Keratinocyte (primary cell): ENCODE data around the gene STRA6. TPM values are rescaled to one million over a fixed set of nuclear protein-coding genes. Genes with fewer than 3 reads are reported as not detected.

Experiments used
- DNase-seq: peaks from one replicate; pipeline ENCODE4 v3.0.0-alpha.2; 2011; ENCODE audit warnings: low read depth, missing footprints, low spot score
- FAIRE-seq: peaks from 2 replicates; lab custom pipeline; 2011; peaks lifted over from hg19 to GRCh38; lab: Jason Lieb, UNC
- H2AFZ ChIP-seq: 2 replicates; pipeline ENCODE4 v1.6.0; 2012; ENCODE audit warnings: low read length, control low read depth, inconsistent platforms; ENCODE audit not compliant: control insufficient read depth
- H3K27ac ChIP-seq: 2 replicates; pipeline ENCODE4 v1.5.1; 2011; ENCODE audit warnings: low read length; ENCODE audit not compliant: control insufficient read depth, insufficient read depth
- H3K27me3 ChIP-seq: 3 replicates; pipeline ENCODE4 v1.6.0; 2011; ENCODE audit warnings: low read length; ENCODE audit not compliant: control insufficient read depth, insufficient read depth; ENCODE audit errors: extremely low read depth
- H3K36me3 ChIP-seq, 2 experiments: 2 replicates in 1 of 2; 3 replicates in 1 of 2; pipeline ENCODE4 v1.5.1; 2011; ENCODE audit warnings: low read length in 2 of 2, mild to moderate bottlenecking in 1 of 2; ENCODE audit not compliant: control insufficient read depth in 2 of 2, insufficient read depth in 2 of 2; ENCODE audit errors: extremely low read depth in 1 of 2
- H3K4me1 ChIP-seq: 3 replicates; pipeline ENCODE4 v1.5.1; 2011; ENCODE audit warnings: low read length; ENCODE audit not compliant: control insufficient read depth, insufficient read depth; ENCODE audit errors: extremely low read depth
- H3K4me2 ChIP-seq: 3 replicates; pipeline ENCODE4 v1.6.0; 2011; ENCODE audit warnings: low read depth, low read length; ENCODE audit not compliant: control insufficient read depth, insufficient read depth; ENCODE audit errors: extremely low read depth
- H3K4me3 ChIP-seq, 3 experiments: fragments of 200-600 bp in 1 of 3; sonication (generic) in 1 of 3; 2 replicates in 2 of 3; 3 replicates in 1 of 3; pipeline ENCODE4 v1.5.1; 2011 to 2016; ENCODE audit warnings: low read length in 3 of 3, mild to moderate bottlenecking in 3 of 3, control low read depth in 2 of 3, inconsistent platforms in 1 of 3, low read depth in 1 of 3, mixed read lengths in 1 of 3, mixed run types in 1 of 3, moderate library complexity in 1 of 3; ENCODE audit not compliant: control insufficient read depth in 2 of 3, insufficient read depth in 2 of 3; ENCODE audit errors: extremely low read depth in 1 of 3
- H3K79me2 ChIP-seq: 2 replicates; pipeline ENCODE4 v1.6.0; 2012; ENCODE audit warnings: low read length; ENCODE audit not compliant: control insufficient read depth, insufficient read depth
- H3K9ac ChIP-seq: 3 replicates; pipeline ENCODE4 v1.6.0; 2011; ENCODE audit warnings: low read length; ENCODE audit not compliant: control insufficient read depth, insufficient read depth; ENCODE audit errors: extremely low read depth
- H3K9me1 ChIP-seq: 3 replicates; pipeline ENCODE4 v1.6.0; 2011; ENCODE audit warnings: low read length; ENCODE audit not compliant: control insufficient read depth, insufficient read depth; ENCODE audit errors: extremely low read depth
- H3K9me3 ChIP-seq: 2 replicates; pipeline ENCODE4 v1.5.1; 2012; ENCODE audit warnings: low read depth, low read length; ENCODE audit not compliant: control insufficient read depth
- H4K20me1 ChIP-seq: 3 replicates; pipeline ENCODE4 v1.6.0; 2011; ENCODE audit warnings: low read length; ENCODE audit not compliant: control insufficient read depth, insufficient read depth; ENCODE audit errors: extremely low read depth
- CTCF ChIP-seq, 3 experiments: IDR thresholded peaks in 1 of 3; conservative IDR thresholded peaks in 1 of 3; optimal IDR thresholded peaks in 1 of 3; 2 replicates in 2 of 3; 3 replicates in 1 of 3; pipeline versions ENCODE3 to v1.5.1; 2011; ENCODE audit warnings: low read length in 3 of 3, mild to moderate bottlenecking in 3 of 3, moderate library complexity in 2 of 3, control low read depth in 1 of 3, inconsistent platforms in 1 of 3; ENCODE audit not compliant: insufficient read depth in 2 of 3; ENCODE audit errors: extremely low read depth in 1 of 3
- EZH2 ChIP-seq: IDR thresholded peaks from one replicate; pipeline ENCODE4 v1.6.1; 2012; ENCODE audit warnings: inconsistent platforms, mild to moderate bottlenecking, low read length, moderate library complexity
- dilution Hi-C: fragments of 300-500 bp; cut with MboI; formaldehyde crosslinking; loops from one replicate; pipeline ENCODE4 v1.7.0; 2020; ENCODE audit warnings: low sequenced_read_pairs; ENCODE audit not compliant: extremely low pct_ligation_motif_present
- polyA plus RNA-seq, 5 experiments: library from polyadenylated mRNA; depleted of rRNA in 3 of 5; stranded (reverse) in 3 of 5; stranded (forward) in 1 of 5; unstranded in 1 of 5; fragments of >200 nt; gene quantifications; 1 replicate in 1 of 5; 2 replicates in 3 of 5; 3 replicates in 1 of 5; pipeline versions ENCODE4 v1.2.1 to v1.2.3, GENCODE V29; 2011 to 2012; ENCODE audit warnings: missing spikeins in 2 of 5, low read depth in 1 of 5, low replicate concordance in 1 of 5

Gene STRA6
- polyA plus RNA-seq, 1 donor (not counting 4 experiments of a cell fraction or from before 2014, with no cell fraction given): not detected

GRCh38 chr15:74157868-74158827 lies 44.4 kb downstream of the STRA6 start:
- FAIRE-seq (no peak), DNase-seq (no peak)
- Histone ChIP-seq H3K9me1 (no peaks in the 10 kb centered on the region), H4K20me1 (no peaks in the 10 kb centered on the region), H3K4me2 (no peak overlapping the region), H3K9ac (no peak overlapping the region), H3K4me1 (no peaks in the 10 kb centered on the region), H3K9me3 (no peaks in the 10 kb centered on the region), H3K36me3 (no peaks in the 10 kb centered on the region), H3K4me3 (no peak overlapping the region), H3K27me3 (peaks cover 11% of the 10 kb centered on the region), H3K79me2 (no peaks in the 10 kb centered on the region), H2AFZ (no peak overlapping the region), H3K27ac (no peak overlapping the region)
- TF ChIP-seq EZH2 (no peak), CTCF (optimal IDR thresholded peaks at IDR 0.05 in 1 of 3, IDR thresholded peaks at IDR 0.05 in 1 of 3, conservative IDR thresholded peaks at IDR 0.05 in 1 of 3; ENCODE audit: extremely low read depth in 1 of 3, insufficient read depth in 2 of 3, low read length in 3 of 3) (no peak)
- dilution Hi-C loops: no loop called here

GRCh38 chr15:74156678-74157411 lies 45.7 kb downstream of the STRA6 start:
- Histone ChIP-seq H3K9me3 (no peaks in the 10 kb centered on the region), H3K4me3 (no peak overlapping the region), H3K79me2 (no peaks in the 10 kb centered on the region), H3K27ac (no peak overlapping the region), H2AFZ (no peak overlapping the region), H3K36me3 (no peaks in the 10 kb centered on the region), H3K27me3 (peaks cover 11% of the 10 kb centered on the region), H3K4me2 (no peak overlapping the region), H3K4me1 (no peaks in the 10 kb centered on the region), H3K9ac (no peak overlapping the region), H3K9me1 (no peaks in the 10 kb centered on the region), H4K20me1 (no peaks in the 10 kb centered on the region)
- TF ChIP-seq CTCF (optimal IDR thresholded peaks at IDR 0.05 in 1 of 3, IDR thresholded peaks at IDR 0.05 in 1 of 3, conservative IDR thresholded peaks at IDR 0.05 in 1 of 3; ENCODE audit: extremely low read depth in 1 of 3, insufficient read depth in 2 of 3, low read length in 3 of 3): no peak
- TF ChIP-seq EZH2: no peak
- dilution Hi-C loops: no loop called here
- DNase-seq (no peak), FAIRE-seq (no peak)
